HG03342 (cell line): Measurements from ENCODE around the gene ZCCHC3.

Experiments
- ATAC-seq: cut with Tn5 transposase; IDR thresholded peaks from one replicate; pipeline ENCODE4 v1.9.1; 2021; ENCODE audit warnings: mild to moderate bottlenecking, moderate library complexity; ENCODE audit not compliant: unreplicated experiment

The ZCCHC3 gene

GRCh38 chr20:278607-279571 lies 18.5 kb upstream of the ZCCHC3 start:
- no peak for ATAC-seq

- no peak for ATAC-seq
Observed at GRCh38 chr20:284172-284571, 13.2 kb upstream of the ZCCHC3 start.

GRCh38 chr20:286508-286907 lies 10.9 kb upstream of the ZCCHC3 start:
- ATAC-seq: no peak

- ATAC-seq: no peak
Observed at GRCh38 chr20:288956-289692, 8.2 kb upstream of the ZCCHC3 start.

GRCh38 chr20:289693-290083 lies 7.7 kb upstream of the ZCCHC3 start:
- no peak for ATAC-seq

- peak; percentile 88 for ATAC-seq
Observed at GRCh38 chr20:290084-290831, 7.1 kb upstream of the ZCCHC3 start, which contains the start of gene C20orf96. Gene C20orf96, minus strand, starts transcription at chr20:290750. Its CDS starts 140 bp downstream, at chr20:290610.

- ATAC-seq: no peak
Observed at GRCh38 chr20:294602-295001, 2.8 kb upstream of the ZCCHC3 start.

- no peak for ATAC-seq
Observed at GRCh38 chr20:295804-296203, 1.6 kb upstream of the ZCCHC3 start.

- peak; percentile 20 for ATAC-seq
Observed at GRCh38 chr20:297925-298775, 780 bp downstream of the ZCCHC3 start.

GRCh38 chr20:298776-299391 lies 1.5 kb downstream of the ZCCHC3 start:
- no peak for ATAC-seq

GRCh38 chr20:300345-300990 lies 3.1 kb downstream of the ZCCHC3 start:
- no peak for ATAC-seq

GRCh38 chr20:301886-302848 lies 4.8 kb downstream of the ZCCHC3 start:
- ATAC-seq: no peak

GRCh38 chr20:305745-306144 lies 8.4 kb downstream of the ZCCHC3 start:
- no peak for ATAC-seq

- ATAC-seq: no peak
Observed at GRCh38 chr20:308427-309038, 11.2 kb downstream of the ZCCHC3 start.

- ATAC-seq: no peak
Observed at GRCh38 chr20:309306-309840, 12.0 kb downstream of the ZCCHC3 start.

- peak; percentile 99 for ATAC-seq
Observed at GRCh38 chr20:309841-310644, 12.7 kb downstream of the ZCCHC3 start.

- ATAC-seq: no peak
Observed at GRCh38 chr20:310645-311044, 13.3 kb downstream of the ZCCHC3 start.
